ENCODE results near the gene BHMT2. TPM values are rescaled to one million over a fixed set of nuclear protein-coding genes. Genes with fewer than 3 reads are reported as not detected.
A peak's percentile ranks its signal among the peaks of the same experiment; 100 is the strongest.

BHMT2 gene
- total and polyA plus RNA-seq, 2 of the 13 experiments (the other 11 are each of a cell fraction or from before 2014, with no cell fraction given), result 13.8 to 18.8 TPM

- TF ChIP-seq, protein P1, sequence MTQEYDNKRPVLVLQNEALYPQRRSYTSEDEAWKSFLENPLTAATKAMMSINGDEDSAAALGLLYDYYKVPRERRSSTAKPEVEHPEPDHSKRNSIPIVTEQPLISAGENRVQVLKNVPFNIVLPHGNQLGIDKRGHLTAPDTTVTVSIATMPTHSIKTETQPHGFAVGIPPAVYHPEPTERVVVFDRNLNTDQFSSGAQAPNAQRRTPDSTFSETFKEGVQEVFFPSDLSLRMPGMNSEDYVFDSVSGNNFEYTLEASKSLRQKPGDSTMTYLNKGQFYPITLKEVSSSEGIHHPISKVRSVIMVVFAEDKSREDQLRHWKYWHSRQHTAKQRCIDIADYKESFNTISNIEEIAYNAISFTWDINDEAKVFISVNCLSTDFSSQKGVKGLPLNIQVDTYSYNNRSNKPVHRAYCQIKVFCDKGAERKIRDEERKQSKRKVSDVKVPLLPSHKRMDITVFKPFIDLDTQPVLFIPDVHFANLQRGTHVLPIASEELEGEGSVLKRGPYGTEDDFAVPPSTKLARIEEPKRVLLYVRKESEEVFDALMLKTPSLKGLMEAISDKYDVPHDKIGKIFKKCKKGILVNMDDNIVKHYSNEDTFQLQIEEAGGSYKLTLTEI (CRISPR knock-in tag; conservative IDR thresholded peaks at IDR 0.05), result no peak
- no peak for TF ChIP-seq ZMAT3 (CRISPR knock-in tag; conservative IDR thresholded peaks at IDR 0.05)
- no peak for TF ChIP-seq ZBTB25 (CRISPR knock-in tag; IDR thresholded peaks at IDR 0.05)
- TF ChIP-seq ZNF609 (CRISPR knock-in tag; IDR thresholded peaks at IDR 0.05; ENCODE audit: borderline replicate concordance), result peak; percentile 53; the same call in 1 of the 2 replicates
- TF ChIP-seq PAF1 (CRISPR knock-in tag; IDR thresholded peaks at IDR 0.05), result no peak
- no peak for TF ChIP-seq PHF20 (CRISPR knock-in tag; IDR thresholded peaks at IDR 0.05)
- peak; percentile 59; the same call in 1 of the 2 replicates for TF ChIP-seq POLR2AphosphoS5 (IDR thresholded peaks at IDR 0.05; ENCODE audit: low read depth, low read length)
- no peak for TF ChIP-seq ZNF776 (CRISPR knock-in tag; IDR thresholded peaks at IDR 0.05)
- TF ChIP-seq, protein P2, sequence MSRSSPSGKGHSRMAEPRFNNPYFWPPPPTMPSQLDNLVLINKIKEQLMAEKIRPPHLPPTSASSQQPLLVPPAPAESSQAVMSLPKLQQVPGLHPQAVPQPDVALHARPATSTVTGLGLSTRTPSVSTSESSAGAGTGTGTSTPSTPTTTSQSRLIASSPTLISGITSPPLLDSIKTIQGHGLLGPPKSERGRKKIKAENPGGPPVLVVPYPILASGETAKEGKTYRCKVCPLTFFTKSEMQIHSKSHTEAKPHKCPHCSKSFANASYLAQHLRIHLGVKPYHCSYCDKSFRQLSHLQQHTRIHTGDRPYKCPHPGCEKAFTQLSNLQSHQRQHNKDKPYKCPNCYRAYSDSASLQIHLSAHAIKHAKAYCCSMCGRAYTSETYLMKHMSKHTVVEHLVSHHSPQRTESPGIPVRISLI (CRISPR knock-in tag; IDR thresholded peaks at IDR 0.05; ENCODE audit: borderline replicate concordance), result peak; percentile 55
- no peak for TF ChIP-seq ZNF713 (CRISPR knock-in tag; IDR thresholded peaks at IDR 0.05)
- no peak for TF ChIP-seq MEIS1 (CRISPR knock-in tag; IDR thresholded peaks at IDR 0.05; ENCODE audit: borderline replicate concordance)
- TF ChIP-seq HOXA5 (CRISPR knock-in tag; IDR thresholded peaks at IDR 0.05), result 0 out of 2 replicates have a peak, but pooled peaks have one; percentile 33
- TF ChIP-seq U2AF2 (IDR thresholded peaks at IDR 0.05; ENCODE audit: low read depth, low read length), result no peak
- TF ChIP-seq ZNF790 (CRISPR knock-in tag; IDR thresholded peaks at IDR 0.05; ENCODE audit: borderline replicate concordance), result no peak
Observed at GRCh38 chr5:79030663-79031484, 38.7 kb upstream of the BHMT2 start (continued).
